ENCODE results near the gene VWF.
"Not testable (repeated sequence)": the region's sequence is repeated elsewhere in the genome, so short reads cannot be mapped to it uniquely, and the experiment has no call there.

VWF gene

DNA sequence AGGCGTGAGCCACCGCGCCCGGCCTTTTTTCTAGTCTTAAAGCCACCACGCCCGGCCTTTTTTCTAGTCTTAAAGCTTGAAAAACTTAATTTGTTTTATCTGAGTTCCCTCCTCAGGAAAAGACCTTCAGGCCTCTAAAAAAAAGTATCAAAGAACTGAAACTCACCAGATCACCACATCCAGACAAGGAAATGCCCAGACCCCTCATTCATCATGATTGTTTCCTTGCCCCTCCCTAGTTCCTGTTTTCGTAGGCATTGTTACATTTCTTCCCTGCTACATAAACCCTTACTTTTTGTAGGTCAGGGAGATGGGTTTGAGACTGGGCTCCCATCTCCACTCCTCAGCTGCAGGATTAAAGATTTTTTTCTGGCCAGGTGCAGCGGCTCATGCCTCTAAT, 21.1 kb upstream of the VWF start:
- DNase-seq (ENCODE audit: low read depth) = no peak

DNA sequence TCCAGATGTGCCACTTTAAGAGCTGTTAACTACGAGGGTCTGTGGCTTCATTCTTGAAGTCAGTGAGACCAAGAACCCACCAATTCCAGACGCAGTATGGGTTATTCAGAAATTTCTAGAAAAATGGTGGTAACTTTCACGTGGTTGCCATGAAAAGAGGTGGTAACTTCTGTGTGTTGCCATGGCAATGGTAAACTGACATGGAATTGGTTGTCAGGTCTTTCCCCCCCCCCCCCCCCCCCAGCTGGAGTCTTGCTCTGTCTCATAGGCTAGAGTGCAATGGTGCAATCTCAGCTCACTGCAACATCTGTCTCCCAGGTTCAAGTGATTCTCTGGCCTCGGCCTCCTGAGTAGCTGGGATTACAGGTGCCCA, 18.8 kb upstream of the VWF start:
- no peak for DNase-seq (ENCODE audit: low read depth)

DNA sequence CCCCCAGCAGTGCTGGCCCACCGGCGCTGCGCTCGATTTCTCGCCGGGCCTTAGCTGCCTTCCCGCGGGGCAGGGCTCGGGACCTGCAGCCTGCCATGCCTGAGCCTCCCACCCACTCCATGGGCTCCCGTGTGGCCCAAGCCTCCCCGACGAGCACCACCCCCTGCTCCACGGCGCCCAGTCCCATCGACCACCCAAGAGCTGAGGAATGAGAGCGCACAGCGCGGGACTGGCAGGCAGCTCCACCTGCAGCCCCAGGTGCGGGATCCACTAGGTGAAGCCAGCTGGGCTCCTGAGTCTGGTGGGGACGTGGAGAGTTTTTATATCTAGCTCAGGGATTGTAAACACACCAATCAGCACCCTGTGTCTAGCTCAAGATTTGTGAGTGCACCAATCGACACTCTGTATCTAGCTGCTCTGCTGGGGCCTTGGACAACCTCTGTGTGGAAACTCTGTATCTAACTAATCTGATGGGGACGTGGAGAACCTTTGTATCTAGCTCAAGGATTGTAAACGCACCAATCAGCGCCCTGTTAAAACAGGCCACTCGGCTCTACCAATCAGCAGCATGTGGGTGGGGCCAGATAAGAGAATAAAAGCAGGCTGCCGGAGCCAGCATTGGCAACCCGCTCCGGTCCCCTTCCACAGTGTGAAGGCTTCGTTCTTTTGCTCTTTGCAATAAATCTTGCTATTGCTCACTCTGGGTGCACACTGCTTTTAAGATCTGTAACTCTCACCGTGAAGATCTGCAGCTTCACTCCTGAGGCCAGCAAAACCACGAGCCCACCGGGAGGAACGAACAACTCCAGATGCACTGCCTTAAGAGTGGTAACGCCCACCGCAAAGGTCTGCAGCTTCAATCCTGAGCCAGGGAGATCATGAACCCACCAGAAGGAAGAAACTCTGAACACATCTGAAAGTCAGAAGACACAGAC, 18.2 kb upstream of the VWF start:
- DNase-seq (ENCODE audit: low read depth) = not testable (repeated sequence)

DNA sequence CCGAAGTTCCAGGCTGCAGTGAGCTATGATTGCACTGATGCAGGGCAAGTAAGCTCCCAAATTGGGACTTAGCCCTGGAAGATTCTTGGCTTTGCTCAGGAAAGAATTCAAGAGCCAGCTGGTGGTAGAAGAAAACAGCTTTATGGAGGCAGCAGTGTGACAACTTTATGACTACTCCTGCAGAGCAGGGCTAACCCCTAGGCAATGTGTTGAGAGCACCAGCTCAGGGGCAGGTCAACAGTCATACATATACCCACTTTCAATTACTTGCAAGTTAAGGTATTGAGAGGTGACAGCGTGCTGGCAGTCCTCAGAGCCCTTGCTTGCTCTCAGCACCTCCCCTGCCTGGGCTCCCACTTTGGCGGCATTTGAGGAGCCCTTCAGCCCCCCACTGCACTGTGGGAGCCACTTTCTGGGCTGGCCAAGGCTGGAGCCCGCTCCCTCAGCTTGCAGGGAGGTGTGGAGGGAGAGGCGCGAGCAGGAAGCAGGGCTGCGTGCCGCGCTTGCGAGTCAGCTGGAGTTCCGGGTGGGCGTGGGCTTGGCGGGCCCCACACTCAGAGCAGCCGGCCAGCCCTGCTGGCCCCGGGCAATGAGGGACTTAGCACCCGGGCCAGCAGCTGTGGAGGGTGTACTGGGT, 17.4 kb upstream of the VWF start:
- DNase-seq (ENCODE audit: low read depth) = not testable (repeated sequence)

DNA sequence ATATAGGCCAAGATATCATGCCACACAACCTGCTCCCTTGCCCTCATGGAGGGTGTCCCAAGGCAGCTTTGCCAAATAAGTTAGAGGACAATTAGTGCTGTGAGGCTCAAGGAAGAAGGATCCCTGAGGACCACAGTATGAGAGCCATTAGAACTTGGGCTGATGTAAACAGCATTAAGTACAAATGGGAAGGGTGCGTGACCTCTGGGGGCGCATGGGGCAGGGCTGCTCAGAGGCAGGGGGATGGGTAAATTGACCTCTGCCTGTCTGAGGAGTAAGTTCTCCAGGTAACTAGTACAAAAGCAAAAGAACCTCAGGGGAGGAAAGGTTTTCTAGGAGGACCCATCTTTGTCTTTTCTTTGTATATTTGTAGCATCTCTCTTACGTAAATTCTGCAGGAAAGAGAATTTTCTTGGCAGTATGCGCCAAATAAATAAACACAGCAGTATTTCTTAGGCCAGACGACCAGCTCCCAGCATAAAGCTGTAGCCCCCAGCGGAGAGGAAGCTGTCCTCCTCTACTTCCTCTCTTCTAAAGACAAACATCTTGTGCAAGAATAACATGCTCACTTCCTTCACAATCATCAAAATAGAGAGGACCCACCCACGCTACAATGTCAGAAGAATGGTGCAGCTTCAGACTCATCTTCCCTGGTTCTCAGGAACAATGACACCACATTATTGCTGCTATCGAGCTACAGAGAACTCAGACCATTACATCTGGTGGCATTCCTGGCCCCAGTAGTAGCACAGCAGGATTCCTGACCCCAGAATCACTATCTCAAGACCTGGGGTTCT, 16.4 kb upstream of the VWF start:
- DNase-seq (ENCODE audit: low read depth) = no peak

DNA sequence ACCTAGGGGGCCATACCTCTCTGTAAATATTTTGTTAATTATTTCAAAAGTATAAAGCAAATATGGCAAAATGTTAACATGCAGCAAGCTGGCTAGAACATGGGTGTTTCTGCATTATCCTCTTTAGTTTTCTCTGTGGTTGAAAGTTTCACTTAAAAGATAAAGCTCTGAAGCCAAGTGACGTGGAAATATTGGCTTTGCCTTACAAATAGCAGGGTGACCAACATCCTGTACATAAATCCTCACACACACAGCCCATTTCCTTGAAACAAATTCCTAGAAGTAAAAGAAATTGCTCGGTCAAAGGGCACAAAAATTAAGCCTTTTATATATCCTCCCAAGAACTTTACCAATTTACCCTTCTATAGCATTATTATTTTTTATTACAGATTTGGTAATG, 10.6 kb upstream of the VWF start:
- DNase-seq (ENCODE audit: low read depth) = no peak

DNA sequence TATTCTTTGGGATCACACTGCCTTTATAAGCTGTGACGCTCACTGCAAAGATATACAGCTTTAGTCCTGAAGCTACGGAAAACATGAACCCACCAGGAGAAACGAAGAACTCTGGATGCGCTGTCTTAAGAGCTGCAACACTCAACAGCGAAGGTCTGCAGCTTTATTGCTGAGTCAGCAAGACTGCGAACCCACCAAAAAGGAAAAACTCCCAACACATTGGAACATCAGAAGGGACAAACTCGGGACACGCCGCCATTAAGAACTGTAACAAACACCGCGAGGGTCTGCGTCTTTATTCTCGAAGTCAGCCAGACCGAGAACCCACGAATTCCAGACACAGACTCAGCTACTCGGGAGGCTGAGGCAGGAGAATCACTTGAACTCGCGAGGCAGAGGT, 9.2 kb upstream of the VWF start:
- no peak for DNase-seq (ENCODE audit: low read depth)

DNA sequence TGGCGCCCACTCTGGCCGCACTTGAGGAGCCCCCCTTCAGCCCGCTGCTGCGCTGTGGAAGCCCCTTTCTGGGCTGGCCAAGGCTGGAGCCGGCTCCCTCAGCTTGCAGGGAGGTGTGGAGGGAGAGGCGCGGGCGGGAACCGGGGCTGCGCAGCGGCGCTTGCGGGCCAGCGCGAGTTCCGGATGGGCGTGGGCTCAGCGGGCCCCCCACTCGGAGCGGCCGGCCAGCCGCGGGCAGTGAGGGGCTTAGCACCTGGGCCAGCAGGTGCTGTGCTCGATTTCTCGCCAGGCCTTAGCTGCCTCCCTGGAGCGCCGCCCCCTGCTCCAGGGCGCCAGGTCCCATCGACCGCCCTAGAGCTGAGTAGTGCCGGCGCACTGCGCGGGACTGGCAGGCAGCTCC, 8.0 kb upstream of the VWF start:
- no peak for DNase-seq (ENCODE audit: low read depth)

DNA sequence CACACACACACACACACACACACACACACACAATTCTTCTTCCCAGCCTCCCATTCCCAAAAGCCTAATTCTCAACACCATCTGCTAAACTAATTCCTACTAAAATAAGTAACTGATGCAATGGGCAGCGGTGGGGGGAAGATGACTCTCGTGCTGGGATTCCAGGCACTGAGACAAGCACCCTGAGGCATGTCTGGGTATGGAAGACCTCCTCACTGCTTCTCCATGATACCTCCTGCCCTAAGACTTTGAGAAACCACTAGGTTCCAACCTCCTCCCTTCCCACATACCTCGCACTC, 789 bp upstream of the VWF start:
- DNase-seq (ENCODE audit: low read depth) = no peak

DNA sequence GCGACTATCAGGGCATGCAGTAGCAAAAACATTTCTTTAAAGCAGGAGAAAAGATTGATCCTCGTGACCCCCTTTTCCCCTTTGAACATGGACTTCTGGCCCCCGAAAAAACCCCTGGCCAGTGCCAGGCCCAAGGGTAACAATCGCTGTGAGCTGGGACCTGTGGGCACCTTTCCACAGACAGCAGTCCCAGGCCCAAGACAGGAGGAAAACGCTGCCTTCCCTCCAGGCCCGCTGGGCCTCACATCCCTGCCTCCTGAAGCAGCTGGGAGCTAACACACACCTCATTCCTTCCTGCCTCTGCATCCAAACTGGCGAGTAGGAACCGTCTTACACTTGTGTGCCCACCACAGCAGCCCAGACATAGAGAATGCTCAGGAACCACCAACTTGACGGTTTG, 1.2 kb downstream of the VWF start:
- DNase-seq (ENCODE audit: low read depth) = no peak

DNA sequence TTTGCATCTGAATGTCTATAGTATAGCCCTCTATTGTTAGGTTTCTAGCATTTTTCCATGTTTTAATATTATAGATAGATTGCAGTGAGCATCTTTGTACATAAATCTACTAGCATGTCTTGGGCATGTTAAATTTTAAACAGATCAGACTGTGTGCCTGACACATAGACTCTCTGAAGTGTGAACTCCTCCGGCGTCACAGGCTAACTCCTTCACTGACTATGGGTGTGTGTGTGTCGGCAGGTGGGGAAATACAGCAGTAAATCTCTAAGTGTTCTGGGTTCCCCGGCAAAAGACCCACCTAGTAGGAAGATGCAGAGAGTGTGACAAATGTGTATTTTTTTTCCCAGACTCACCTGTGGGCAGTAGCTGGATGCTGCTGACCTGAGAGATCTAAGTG, 2.3 kb downstream of the VWF start:
- DNase-seq (ENCODE audit: low read depth) = no peak

DNA sequence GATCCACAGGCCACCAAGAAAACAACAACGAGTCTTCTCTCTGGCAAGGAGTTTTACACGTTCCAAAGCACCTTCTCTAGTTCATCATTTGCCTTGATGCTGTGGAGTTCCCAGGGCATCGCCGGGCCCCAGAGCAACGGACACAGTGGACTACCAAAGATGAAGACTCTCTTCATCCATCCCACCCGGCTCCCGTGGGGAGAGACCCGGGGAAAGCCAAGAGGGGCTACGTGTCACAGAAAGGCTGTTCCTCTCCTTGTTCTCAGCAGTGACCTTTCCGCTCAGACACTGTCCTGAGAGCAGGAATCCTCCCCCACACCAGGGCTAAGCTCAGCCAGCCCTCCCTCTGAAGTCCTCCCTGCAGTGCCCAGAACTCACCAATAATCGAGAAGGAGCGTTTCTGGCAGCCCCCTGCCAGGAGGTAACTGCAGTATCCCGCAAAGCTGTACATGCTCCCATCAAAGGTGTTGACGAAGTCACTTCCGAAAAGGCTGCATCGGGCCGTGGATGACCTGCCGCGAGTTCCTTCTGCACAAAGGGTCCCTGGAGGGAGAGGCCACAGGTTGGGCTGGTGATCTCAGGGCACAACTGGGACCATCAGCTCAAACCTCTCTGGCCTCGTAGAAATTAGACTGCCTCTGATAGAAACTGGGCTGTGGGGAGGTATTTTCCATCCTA, 3.5 kb downstream of the VWF start:
- no peak for DNase-seq (ENCODE audit: low read depth)

DNA sequence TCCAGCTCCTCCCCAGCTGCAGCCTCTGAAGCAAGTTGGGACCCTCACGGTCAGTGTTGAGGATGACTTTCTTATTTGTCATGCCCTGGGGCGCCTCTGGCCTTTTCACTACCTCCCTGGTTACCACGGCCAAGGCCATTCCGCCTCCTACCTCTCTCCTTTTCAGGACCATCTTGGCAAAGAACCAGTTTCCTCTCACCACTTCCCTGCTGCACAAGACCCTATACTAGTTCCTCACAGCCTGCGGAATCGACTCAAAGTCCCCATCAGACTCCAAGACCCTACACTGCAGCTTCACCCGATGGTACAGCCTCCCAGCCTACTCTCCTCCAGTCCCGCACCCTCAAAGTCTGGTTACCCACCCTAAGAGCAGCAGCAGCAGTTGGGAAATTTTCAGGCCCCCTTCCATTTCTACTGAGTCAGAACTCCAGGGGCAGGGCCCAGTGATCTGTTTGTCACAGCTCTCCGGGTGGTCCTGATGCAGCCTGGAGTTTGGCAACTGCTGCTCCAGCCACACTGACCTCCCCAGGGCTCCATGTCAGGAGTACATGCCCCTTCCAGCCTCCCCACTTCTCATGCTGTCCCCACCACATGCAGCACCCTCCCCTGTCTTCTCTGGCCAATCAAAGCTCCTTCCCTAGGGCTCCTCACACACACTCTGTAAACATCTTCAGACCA, 5.4 kb downstream of the VWF start:
- no peak for DNase-seq (ENCODE audit: low read depth)

DNA sequence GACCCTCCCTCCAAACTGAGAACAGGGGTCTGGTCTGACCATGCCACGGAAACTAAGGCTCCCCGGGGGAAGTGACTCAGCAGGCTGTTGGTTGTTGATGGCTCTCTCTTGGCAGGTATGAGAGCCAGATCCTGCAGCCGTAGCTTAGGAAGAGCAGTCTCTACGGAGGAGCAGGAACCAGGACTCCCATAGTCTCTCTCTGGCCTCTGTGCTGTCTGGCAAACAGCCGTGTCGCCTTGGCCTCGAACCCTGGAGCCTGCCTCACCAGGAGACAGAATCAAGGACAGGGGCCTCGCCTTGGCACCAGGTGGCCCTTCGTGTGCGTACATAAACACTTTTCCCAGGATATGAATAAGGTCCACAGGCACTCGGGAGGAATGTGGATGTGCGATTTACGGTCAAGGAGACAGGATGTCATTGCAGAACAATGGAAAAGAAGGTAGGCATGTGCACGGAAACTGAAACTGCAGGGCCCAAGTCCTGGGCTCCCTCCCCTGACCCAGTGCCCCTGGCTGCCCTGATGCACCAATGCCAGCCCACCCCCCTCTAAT, 7.9 kb downstream of the VWF start:
- DNase-seq (ENCODE audit: low read depth) = no peak

DNA sequence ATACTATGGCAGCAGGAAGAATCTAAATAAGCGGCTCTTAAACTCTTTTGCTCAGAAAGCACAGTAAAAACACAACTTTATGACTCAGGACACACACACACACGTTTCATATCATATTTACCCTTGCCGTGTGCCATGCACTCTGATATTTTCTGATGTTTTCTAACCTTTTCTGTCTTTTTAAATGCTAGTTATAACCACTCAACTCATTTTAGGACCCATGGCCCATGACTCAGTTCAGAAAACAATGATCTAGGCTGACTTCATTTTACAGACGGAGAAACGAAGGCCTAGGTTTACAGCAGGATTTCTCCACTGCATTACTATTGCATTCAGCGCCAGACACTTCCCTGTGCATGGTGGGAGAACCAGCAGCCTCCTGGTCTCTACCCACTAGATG, 9.1 kb downstream of the VWF start:
- DNase-seq (ENCODE audit: low read depth) = no peak

DNA sequence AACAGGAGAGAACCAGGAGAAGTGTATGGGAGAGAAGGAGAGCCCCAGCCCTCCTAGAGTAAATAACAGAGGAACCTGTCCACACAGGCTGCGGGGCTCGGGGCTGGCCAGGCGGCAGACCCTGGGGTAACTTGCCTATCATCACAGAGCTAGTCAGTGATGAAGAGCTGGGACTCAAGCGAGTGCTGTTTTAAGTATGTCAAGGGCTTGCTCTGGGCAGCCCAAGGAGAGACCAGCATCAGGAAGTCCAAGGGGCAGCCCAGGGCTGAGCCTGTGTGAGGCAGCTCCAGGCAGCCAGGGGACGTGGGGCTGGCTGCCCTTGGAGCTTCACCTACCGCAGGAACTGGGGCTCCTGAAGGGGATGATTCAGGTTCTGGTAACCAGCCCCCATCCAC, 10.0 kb downstream of the VWF start:
- DNase-seq (ENCODE audit: low read depth) = no peak

DNA sequence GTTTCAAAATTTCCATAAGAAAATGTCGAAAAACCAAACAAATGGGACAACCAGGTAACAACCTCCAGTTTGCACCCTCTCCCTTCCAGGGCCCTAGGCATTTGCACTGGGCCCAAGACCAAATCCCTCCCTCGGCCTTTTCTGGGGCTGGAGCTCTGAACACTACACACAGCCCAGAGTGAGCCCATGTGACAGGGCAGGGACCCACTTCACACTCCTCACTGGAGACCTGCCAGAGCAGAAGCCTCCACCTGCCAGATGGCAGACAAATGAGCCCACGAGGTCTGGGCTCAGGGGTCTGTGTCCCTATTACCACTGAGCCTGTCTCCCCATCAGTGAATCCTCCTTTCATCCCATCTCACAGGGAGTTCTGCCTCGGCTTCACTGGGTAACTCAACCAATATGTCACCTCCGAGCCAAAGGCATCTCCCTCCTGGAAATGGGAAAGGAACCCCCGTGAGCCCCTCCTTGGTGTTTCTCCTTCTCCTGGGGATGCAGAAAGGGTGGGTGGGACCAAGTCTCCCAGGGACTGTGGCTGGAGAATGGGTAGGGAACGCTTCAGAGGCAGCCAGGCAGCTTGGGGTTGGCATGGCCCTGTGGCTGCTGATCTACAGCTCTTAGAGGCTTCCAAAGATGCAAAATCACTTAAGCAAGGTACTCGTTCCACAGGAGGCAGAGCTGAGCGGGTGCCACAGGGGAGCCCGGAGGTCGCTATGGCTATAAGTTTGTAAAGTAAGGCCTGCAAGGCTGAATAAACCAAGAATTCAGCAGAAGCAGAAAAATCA, 10.6 kb downstream of the VWF start:
- DNase-seq (ENCODE audit: low read depth) = no peak

DNA sequence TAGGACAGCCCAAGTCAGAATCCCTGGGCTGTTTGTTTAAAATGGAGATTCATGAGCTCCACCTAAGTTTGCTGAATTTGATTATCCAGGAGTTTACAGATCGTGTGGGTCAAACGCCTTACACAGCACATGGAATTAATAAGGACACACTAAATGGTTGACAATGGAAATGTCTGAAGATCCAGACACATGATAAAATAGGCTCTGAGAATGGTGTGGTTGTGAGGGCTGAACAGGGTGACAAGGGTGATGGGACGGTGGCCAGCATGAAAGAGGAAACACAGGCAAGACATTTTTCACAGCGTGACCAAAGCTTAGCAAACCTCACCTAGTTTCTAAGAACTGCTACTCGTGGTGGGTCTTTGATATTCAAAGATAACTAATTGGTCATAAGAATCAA, 12.5 kb downstream of the VWF start:
- no peak for DNase-seq (ENCODE audit: low read depth)

DNA sequence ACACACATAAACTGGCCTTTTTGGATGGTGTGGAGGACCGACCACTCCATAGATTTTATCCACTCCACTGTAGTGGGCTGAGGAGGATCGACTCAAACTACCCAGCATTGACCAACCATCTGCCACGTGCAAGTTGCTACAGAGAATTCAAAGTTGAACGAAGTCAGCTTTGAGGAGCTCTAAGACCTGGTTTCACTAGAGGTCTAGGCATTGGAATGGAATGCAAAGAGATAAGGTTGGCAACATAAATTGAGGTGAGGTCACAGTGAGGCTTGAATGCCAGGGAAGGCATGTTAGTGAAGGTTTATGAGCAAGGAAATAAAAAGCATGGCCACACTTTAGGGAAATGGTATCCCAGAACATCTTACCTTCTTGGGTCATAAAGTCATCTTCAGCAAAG, 14.5 kb downstream of the VWF start:
- no peak for DNase-seq (ENCODE audit: low read depth)

DNA sequence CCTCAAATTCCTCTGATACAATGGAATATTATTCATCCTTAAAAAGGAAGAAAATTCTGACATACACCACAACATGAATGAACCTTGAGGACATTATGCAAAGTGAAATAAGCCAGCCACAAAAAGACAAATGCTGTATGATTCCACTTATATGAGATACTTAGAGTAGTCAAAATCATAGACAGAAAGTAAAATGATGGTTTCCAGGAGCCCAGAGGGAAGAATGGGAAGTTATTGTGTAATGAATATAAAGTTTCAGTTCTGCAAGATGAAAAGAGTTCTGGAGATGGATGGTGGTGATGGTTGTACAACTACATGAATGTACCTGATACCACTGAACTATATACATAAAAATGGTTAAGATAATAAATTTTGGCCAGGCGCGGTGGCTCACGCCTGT, 18.3 kb downstream of the VWF start:
- no peak for DNase-seq (ENCODE audit: low read depth)

DNA sequence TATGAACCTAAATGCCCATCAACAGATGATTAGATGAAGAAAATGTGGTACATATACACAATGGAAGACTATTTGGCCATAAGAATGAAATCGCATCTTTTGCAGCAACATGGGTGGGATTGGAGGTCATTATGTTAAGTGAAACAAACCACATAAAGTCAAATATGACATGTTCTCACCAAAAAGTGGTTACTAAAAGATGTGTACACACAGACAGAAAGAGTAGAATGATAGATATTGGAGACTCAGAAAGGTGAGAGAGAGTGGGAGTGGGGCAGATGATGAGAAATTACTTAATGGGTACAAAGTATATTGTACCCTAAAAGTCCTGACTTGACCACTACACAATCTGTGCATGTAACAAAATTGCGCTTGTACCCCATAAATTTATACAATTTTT, 19.6 kb downstream of the VWF start:
- no peak for DNase-seq (ENCODE audit: low read depth)
